Esophagus muscularis mucosa (tissue), 4 donors: ENCODE data around the gene SLC48A1.

Experiments
- EP300 ChIP-seq: sonication (generic); formaldehyde crosslinking; IDR thresholded peaks from one replicate; pipeline ENCODE4 v1.6.1; 2017; ENCODE audit warnings: antibody characterized with exemption
- POLR2A ChIP-seq: fragments of 450-650 bp; IDR thresholded peaks from one replicate; pipeline ENCODE4 v1.6.1; 2017; ENCODE audit warnings: antibody characterized with exemption, moderate library complexity, mild to moderate bottlenecking, low read depth
- POLR2AphosphoS5 ChIP-seq, 2 donors: sonication (generic); formaldehyde crosslinking; IDR thresholded peaks; one replicate each; pipeline ENCODE4 v1.6.1; 2017; ENCODE audit warnings: antibody characterized with exemption in 2 of 2
- TF ChIP-seq, protein P1 (sequence below), 3 experiments: fragments of 200-600 bp in 2 of 3; fragments of 450-650 bp in 1 of 3; sonication (generic) in 2 of 3; IDR thresholded peaks; one replicate each; pipeline ENCODE4 v1.5.1; 2017 to 2019; ENCODE audit warnings: antibody characterized with exemption in 3 of 3, mild to moderate bottlenecking in 2 of 3, moderate library complexity in 1 of 3

DNA sequence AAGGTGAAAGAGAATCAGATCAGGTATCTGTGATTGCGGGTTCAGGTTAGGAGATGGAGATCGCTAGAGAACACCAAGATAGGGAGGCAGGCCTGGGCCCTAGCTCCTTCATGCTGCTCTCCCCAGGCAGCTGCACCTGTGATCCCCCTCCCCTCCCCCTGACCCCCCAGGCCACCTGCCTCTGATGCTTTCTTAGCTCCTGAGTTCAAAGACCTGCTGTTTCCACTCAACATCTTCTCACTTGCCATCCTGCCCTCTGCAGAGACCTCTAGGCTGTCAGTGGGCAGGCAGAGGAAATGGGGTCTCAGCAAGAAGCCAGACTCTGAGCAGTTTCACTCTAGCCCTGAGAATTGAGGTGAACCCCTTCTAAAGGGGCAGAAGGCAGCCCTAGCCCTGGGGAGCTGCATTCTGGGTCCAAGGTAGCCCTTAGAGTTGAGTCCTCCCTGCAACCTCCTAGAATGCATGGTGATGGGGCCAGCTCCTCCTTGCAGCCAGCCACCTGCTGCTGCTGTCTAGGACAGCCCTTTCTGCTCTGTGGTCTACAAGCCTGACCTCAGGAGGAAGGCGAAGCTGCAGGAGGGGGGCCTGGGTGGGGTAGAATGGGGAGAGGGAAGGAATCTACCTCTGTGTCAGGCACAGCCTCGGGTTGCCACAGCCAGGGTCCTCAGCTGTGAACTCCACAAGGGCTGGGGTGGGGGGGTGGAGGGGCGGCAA lies 6.4 kb upstream of the SLC48A1 start:
- TF ChIP-seq POLR2AphosphoS5 (IDR thresholded peaks at IDR 0.05) (no peak), EP300 (no peak), POLR2A (no peak)
- TF ChIP-seq, protein P1, sequence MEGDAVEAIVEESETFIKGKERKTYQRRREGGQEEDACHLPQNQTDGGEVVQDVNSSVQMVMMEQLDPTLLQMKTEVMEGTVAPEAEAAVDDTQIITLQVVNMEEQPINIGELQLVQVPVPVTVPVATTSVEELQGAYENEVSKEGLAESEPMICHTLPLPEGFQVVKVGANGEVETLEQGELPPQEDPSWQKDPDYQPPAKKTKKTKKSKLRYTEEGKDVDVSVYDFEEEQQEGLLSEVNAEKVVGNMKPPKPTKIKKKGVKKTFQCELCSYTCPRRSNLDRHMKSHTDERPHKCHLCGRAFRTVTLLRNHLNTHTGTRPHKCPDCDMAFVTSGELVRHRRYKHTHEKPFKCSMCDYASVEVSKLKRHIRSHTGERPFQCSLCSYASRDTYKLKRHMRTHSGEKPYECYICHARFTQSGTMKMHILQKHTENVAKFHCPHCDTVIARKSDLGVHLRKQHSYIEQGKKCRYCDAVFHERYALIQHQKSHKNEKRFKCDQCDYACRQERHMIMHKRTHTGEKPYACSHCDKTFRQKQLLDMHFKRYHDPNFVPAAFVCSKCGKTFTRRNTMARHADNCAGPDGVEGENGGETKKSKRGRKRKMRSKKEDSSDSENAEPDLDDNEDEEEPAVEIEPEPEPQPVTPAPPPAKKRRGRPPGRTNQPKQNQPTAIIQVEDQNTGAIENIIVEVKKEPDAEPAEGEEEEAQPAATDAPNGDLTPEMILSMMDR (IDR thresholded peaks at IDR 0.05): no peak
